SJSA1 (cell line): ENCODE measurements around the gene ZNF618. TPM values are rescaled to one million over a fixed set of nuclear protein-coding genes. Genes with fewer than 3 reads are reported as not detected.

Experiments
- DNase-seq, 2 experiments: peaks; one replicate each; pipeline ENCODE4 v3.0.0-alpha.2; 2015 to 2020; ENCODE audit warnings: low spot score in 2 of 2, low read depth in 1 of 2
- H3K27ac ChIP-seq: fragments of 250-450 bp; sonication (Bioruptor Pico); 2 replicates; pipeline ENCODE4 v1.5.1; 2020; ENCODE audit warnings: mild to moderate bottlenecking, moderate library complexity
- H3K27me3 ChIP-seq: fragments of 250-450 bp; sonication (Bioruptor Pico); replicated peaks from 2 replicates; pipeline ENCODE4 v1.5.1; 2020; ENCODE audit warnings: mild to moderate bottlenecking, moderate library complexity
- H3K36me3 ChIP-seq: fragments of 250-450 bp; sonication (Bioruptor Pico); 2 replicates; pipeline ENCODE4 v1.5.1; 2020; ENCODE audit warnings: mild to moderate bottlenecking
- H3K4me1 ChIP-seq: fragments of 250-450 bp; sonication (Bioruptor Pico); replicated peaks from 2 replicates; pipeline ENCODE4 v1.6.1; 2021; ENCODE audit warnings: mild to moderate bottlenecking
- H3K4me3 ChIP-seq: fragments of 250-450 bp; sonication (Bioruptor Pico); 2 replicates; pipeline ENCODE4 v1.5.1; 2020; ENCODE audit warnings: mild to moderate bottlenecking
- H3K9me3 ChIP-seq: fragments of 250-450 bp; sonication (Bioruptor Pico); replicated peaks from 2 replicates; pipeline ENCODE4 v1.5.1; 2020; ENCODE audit warnings: mild to moderate bottlenecking
- total RNA-seq: library from RNA; depleted of rRNA; stranded (reverse); fragments of >200 nt; shearing (Covaris generic); gene quantifications from 2 replicates; pipeline ENCODE4 v1.2.3, GENCODE V29; 2014

ZNF618 gene
- total RNA-seq, 1 experiment from 2014 or later: 4.7 TPM

DNA sequence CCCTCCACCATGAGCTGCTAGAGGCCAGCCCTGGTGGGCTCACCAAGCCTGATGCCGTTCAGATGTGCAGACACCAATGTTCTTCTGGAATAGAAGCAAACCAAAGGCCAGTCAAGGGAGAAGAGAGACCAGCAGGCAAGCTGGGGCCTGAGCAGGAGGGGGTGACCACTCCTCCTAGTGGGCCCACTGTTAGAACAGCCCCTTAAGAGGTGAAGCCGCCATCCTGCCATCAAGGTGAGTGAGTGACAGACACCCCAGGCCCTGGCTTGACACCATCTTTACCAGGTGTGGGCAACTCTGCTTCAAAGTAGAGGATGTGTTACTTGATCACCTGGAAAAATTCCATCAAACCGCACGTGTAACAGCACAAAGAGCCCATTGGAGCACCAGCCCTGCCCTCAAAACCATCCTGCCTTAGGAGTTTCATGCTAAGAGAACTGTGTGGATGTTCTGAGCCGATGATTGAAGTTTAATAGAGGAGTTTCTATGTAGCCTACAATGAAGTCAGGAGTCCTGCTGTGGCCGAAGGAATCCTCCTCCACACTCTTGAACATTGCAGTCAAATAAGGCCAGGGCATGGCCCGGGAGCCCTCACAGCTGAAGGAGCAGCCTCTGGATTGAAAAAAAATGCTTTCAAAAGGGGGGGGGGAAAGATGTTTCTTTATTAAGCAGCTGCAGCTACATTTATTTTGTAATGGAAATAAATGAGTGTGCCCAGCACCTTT lies 181.2 kb downstream of the ZNF618 start:
- no peaks in the 10 kb centered on the region for H3K4me1 ChIP-seq
- H3K9me3 ChIP-seq: no peaks in the 10 kb centered on the region

GRCh38 chr9:114058688-114059046 lies 182.6 kb downstream of the ZNF618 start:
- Histone ChIP-seq H3K4me1 (no peaks in the 10 kb centered on the region), H3K27ac (no peak overlapping the region), H3K27me3 (no peaks in the 10 kb centered on the region), H3K9me3 (no peaks in the 10 kb centered on the region), H3K4me3 (no peak overlapping the region), H3K36me3 (no peaks in the 10 kb centered on the region)
- peak in 1 of 2 experiments; percentile 30 for DNase-seq

More for the DNA sequence above, 181.2 kb downstream of the ZNF618 start:
- DNase-seq: peak in 1 of 2 experiments; percentile 17
- no peak overlapping the region for H3K27ac ChIP-seq
- no peak overlapping the region for H3K4me3 ChIP-seq
- H3K36me3 ChIP-seq: no peaks in the 10 kb centered on the region
- H3K27me3 ChIP-seq: no peaks in the 10 kb centered on the region

- DNase-seq: peak in 1 of 2 experiments; percentile 31
- H3K27ac ChIP-seq: no peak overlapping the region
- no peaks in the 10 kb centered on the region for H3K4me1 ChIP-seq
- no peaks in the 10 kb centered on the region for H3K36me3 ChIP-seq
- H3K4me3 ChIP-seq: no peak overlapping the region
- no peaks in the 10 kb centered on the region for H3K27me3 ChIP-seq
- H3K9me3 ChIP-seq: no peaks in the 10 kb centered on the region
Observed at GRCh38 chr9:114059047-114059803, 183.1 kb downstream of the ZNF618 start.

- Histone ChIP-seq H3K9me3 (no peaks in the 10 kb centered on the region), H3K4me3 (no peak overlapping the region), H3K27ac (no peak overlapping the region), H3K4me1 (no peaks in the 10 kb centered on the region), H3K27me3 (no peaks in the 10 kb centered on the region), H3K36me3 (no peaks in the 10 kb centered on the region)
- DNase-seq: no peak
Observed at GRCh38 chr9:114060070-114060469, 184.0 kb downstream of the ZNF618 start.

DNA sequence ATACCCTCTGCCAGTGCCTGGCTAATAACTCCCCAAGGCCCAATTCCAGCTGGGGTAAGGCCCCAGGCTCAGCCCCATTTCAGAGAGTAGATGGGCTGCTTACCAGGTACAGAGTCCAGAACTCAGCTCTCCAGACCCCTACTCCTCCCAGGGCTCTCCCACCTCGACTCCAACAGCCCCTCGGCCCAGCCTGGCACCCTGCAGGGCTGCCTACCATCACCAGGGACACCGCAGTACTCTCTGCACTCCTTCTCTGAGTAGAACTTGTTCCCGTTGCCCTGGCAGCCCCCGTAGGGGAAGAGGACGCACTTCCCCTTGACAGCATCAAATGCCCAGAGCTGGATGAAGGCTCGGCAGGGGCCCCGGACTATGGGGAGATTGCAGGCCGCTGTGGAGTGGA lies 184.6 kb downstream of the ZNF618 start:
- no peak overlapping the region for H3K27ac ChIP-seq
- no peaks in the 10 kb centered on the region for H3K9me3 ChIP-seq
- no peak for DNase-seq
- H3K27me3 ChIP-seq: no peaks in the 10 kb centered on the region
- no peaks in the 10 kb centered on the region for H3K36me3 ChIP-seq
- H3K4me1 ChIP-seq: no peaks in the 10 kb centered on the region
- H3K4me3 ChIP-seq: no peak overlapping the region

- Histone ChIP-seq H3K36me3 (no peaks in the 10 kb centered on the region), H3K27ac (no peak overlapping the region), H3K27me3 (no peaks in the 10 kb centered on the region), H3K4me3 (no peak overlapping the region), H3K4me1 (no peaks in the 10 kb centered on the region), H3K9me3 (no peaks in the 10 kb centered on the region)
- no peak for DNase-seq
Observed at GRCh38 chr9:114061292-114061691, 185.2 kb downstream of the ZNF618 start.

DNA sequence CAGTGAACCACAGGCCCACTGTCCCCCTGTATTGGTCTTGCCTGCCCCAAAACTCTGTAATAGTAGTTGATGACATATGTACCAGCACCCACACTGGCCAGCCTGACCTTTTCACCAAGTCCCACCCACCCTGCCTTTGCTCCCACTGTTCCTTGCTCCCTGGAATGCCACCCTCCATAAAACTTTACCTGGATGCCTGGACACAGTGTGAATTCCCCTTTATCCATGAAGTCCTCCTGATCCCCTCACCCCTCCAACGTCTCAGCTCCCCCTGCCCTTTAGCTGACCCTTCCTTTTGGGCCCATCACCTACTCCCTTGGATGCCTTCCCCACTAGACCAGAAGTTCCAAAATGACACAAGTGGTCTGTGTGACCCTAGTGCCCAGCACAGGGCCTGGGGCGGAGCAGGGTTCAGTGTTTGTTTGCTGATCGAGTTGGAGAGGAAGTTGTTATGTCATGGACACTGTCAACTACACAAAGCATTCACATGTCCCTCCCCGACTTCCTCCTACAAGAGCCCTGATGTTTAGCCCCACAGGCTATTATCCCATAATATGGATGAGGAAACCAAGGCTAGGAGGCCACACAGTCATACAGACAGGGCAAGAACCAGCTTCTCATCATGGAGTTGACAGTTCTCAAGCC lies 185.8 kb downstream of the ZNF618 start:
- no peaks in the 10 kb centered on the region for H3K27me3 ChIP-seq
- H3K9me3 ChIP-seq: no peaks in the 10 kb centered on the region
- no peak overlapping the region for H3K27ac ChIP-seq
- DNase-seq: no peak
- H3K36me3 ChIP-seq: no peaks in the 10 kb centered on the region
- no peak overlapping the region for H3K4me3 ChIP-seq
- H3K4me1 ChIP-seq: no peaks in the 10 kb centered on the region

DNA sequence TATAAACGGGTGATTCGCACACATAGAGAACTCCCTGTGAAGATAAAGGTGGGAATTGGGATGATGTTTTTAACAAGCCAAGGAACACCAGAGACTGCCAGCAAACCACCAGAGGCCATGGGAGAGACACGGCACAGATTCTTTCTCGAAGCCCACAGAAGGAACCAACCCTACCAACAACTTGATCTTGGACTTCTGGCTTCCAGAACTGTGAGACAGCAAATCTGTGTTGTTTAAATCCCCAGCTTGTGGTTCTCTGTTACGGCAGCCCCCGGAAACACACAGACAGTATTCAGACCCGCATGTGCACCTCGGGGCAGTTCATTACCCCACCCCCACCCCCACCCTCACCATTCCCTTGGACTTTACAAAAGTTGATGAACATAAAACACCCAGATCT lies 189.2 kb downstream of the ZNF618 start:
- Histone ChIP-seq H3K27ac (no peak overlapping the region), H3K4me3 (no peak overlapping the region), H3K4me1 (no peaks in the 10 kb centered on the region), H3K9me3 (no peaks in the 10 kb centered on the region), H3K36me3 (no peaks in the 10 kb centered on the region), H3K27me3 (no peaks in the 10 kb centered on the region)
- DNase-seq: no peak

- no peak overlapping the region for H3K27ac ChIP-seq
- no peaks in the 10 kb centered on the region for H3K27me3 ChIP-seq
- no peak overlapping the region for H3K4me3 ChIP-seq
Observed at GRCh38 chr9:114069476-114070187, 193.5 kb downstream of the ZNF618 start.

GRCh38 chr9:114070188-114071103 lies 194.3 kb downstream of the ZNF618 start:
- Histone ChIP-seq H3K9me3 (no peaks in the 10 kb centered on the region), H3K36me3 (no peaks in the 10 kb centered on the region), H3K27me3 (no peaks in the 10 kb centered on the region), H3K4me1 (no peaks in the 10 kb centered on the region), H3K27ac (no peak overlapping the region), H3K4me3 (no peak overlapping the region)
- DNase-seq: no peak

More at GRCh38 chr9:114069476-114070187, 193.5 kb downstream of the ZNF618 start:
- DNase-seq: no peak
- H3K36me3 ChIP-seq: no peaks in the 10 kb centered on the region
- H3K4me1 ChIP-seq: no peaks in the 10 kb centered on the region
- no peaks in the 10 kb centered on the region for H3K9me3 ChIP-seq

- DNase-seq: no peak
- Histone ChIP-seq H3K27me3 (no peaks in the 10 kb centered on the region), H3K4me3 (no peak overlapping the region), H3K4me1 (no peaks in the 10 kb centered on the region), H3K27ac (no peak overlapping the region), H3K9me3 (no peaks in the 10 kb centered on the region), H3K36me3 (no peaks in the 10 kb centered on the region)
Observed at GRCh38 chr9:114071197-114071795, 195.2 kb downstream of the ZNF618 start.

- no peaks in the 10 kb centered on the region for H3K9me3 ChIP-seq
Observed at GRCh38 chr9:114072184-114073140, 196.4 kb downstream of the ZNF618 start.

More at GRCh38 chr9:114072184-114073140, 196.4 kb downstream of the ZNF618 start:
- H3K27ac ChIP-seq: no peak overlapping the region
- H3K4me1 ChIP-seq: no peaks in the 10 kb centered on the region
- no peaks in the 10 kb centered on the region for H3K36me3 ChIP-seq
- no peak for DNase-seq
- H3K27me3 ChIP-seq: no peaks in the 10 kb centered on the region
- H3K4me3 ChIP-seq: no peak overlapping the region
